ENCODE measurements around the gene NECTIN1.
"Not testable (repeated sequence)": the region's sequence is repeated elsewhere in the genome, so short reads cannot be mapped to it uniquely, and the experiment has no call there.

The NECTIN1 gene

DNA sequence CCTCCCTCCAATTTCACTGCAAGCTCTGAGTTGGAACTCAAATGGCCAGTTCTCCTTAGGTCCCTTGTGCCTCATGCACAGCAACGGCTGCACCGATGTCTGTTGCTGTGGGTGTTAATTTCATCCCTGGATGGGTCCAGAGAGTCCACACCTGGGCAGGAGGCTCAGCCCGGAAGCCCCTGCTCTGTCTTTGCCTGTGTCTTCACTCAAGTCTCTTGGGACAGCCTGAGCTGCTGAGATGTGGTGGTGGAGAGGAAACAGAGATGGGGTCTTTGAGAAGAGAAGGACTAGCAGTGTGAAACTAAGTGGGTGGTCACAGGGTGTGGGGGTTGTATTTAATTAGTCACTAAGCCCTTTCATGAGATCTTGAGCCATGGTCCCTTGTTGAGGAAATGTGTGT, 109.3 kb downstream of the NECTIN1 start:
- DNase-seq (ENCODE audit: low read depth in 3 of 3, low spot score in 1 of 3) = no peak

GRCh38 chr11:119618208-119618909, 110.6 kb downstream of the NECTIN1 start:
- DNase-seq (ENCODE audit: low read depth in 3 of 3, low spot score in 1 of 3) = no peak

- DNase-seq (ENCODE audit: low read depth in 3 of 3, low spot score in 1 of 3) = no peak
Measured at GRCh38 chr11:119617340-119617713, 111.7 kb downstream of the NECTIN1 start.

DNA sequence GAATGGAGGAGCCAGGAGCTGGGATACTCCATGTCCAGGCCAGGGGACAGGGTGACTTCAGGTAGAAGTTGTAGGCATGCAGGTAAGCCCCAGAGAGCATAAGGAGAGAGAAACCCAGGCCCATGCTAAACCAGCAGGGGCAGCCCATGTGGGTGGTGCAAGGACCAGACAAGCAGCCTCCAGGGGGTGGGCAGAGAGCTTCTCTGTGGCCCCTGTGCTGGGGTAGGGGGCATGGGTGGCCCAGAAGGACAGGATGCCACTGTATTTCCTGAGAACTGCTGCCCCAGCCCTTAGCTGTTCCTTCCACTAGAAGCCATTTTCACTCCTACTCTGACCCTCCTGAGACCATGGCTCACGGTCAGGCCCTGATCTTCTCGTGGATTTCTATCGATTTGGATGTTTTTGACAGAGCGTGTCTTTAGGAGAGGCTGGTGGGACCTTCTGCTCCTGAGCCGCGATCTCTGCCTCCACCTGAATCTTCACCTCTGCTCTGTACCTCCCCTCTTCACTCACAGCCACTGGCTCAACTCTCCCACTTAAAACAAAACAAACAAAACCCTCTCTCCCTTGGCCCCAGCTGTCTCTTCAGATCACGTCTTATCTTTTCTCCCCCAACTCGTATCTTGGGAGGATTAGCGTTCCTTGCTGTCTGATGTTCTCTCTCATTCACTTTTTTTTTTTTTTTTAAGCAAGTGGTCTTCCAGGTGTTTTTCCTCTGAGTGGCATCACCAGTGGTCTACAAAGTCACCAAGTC, 112.2 kb downstream of the NECTIN1 start:
- no peak for DNase-seq (ENCODE audit: low read depth in 3 of 3, low spot score in 1 of 3)

GRCh38 chr11:119615882-119616196, 113.2 kb downstream of the NECTIN1 start:
- no peak for DNase-seq (ENCODE audit: low read depth in 3 of 3, low spot score in 1 of 3)

DNA sequence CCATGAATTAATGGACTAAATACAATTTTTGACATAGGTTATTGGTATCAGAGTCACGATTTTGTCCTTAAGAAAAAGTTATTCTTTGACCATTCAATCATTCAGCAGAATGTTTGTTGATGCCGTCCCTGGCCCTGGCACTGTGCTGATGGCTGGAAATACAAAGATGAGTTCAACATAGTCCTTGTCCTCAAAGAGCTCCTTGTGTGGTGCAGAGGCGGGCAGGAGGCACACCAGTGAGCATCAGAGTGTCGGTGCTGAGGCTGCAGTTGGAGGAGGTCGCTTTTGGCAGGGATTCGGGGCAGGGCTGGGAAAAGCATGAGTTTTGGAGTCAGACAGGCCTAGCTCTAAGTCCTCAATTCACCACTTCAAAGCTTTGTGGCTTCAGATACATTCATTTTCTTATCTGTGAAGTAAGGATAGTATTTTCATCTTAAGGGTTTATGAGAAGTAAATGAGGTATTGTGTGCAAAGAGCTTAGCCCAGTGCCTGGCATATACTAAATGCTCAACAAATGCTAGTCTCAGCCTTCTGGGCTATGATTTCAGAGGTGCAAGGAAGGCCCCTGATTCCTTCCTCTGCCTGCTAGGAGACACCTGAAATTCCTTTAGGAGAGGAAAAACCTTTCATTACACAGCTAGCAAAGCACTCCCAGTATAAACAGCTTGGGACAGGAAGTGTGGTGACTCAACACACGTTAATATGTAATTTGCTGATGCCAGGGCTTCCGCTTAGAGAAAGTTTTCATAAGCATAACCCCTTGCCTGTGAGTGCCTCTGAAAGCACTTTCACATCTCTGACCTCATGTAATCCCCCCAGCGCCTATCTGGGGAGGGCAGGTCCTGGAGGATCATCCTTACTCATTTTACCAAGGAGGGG, 113.8 kb downstream of the NECTIN1 start:
- DNase-seq (ENCODE audit: low read depth in 3 of 3, low spot score in 1 of 3) = no peak

GRCh38 chr11:119614222-119615002, 114.6 kb downstream of the NECTIN1 start:
- DNase-seq (ENCODE audit: low read depth in 3 of 3, low spot score in 1 of 3) = no peak

DNA sequence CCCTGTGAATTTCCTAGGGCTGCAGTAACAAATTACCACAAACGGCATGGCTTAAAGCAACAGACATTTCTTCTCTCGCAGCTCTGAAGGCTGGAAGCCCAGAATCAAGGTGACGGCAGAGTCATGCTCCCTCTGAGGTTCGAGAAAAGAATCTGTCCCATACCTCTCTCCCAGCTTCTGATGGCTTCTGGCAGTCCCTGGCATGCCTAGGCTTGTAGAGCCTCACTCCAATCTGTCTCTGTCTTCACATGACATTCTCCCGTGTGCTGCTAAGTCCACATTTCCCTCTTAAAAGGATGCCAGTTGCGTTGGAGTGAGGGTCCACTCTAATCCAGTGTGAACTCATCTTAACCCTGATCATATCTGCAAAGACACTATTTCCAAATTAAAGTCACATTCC, 116.2 kb downstream of the NECTIN1 start:
- no peak for DNase-seq (ENCODE audit: low read depth in 3 of 3, low spot score in 1 of 3)

DNA sequence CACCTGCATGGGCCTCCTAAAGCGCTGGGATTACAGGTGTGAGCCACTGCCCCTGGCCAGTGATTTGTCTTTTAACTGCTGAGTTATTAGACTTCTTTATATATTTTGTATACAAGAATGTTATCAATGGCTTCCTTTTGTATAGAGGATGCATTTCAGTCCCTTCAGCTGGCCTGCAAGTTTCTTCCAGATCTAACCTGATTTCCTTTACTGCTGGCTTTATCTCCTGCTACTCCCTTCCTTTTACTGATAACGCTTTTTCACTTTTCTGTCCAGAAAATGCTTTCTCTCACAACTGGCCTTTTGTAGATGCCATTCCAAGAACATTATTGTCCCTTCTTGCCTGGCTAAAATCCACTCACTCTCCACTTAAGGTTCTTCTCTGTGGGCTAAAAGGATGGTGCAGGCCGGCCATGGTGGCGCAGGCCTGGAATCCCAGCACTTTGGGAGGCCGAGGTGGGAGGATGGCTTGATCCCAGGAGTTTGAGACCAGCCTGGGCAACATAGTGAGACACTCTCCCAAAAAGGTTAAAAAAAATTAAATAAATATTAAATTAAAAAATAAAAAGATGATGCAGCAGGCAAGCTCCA, 118.1 kb downstream of the NECTIN1 start:
- no peak for DNase-seq (ENCODE audit: low read depth in 3 of 3, low spot score in 1 of 3)

- no peak for DNase-seq (ENCODE audit: low read depth in 3 of 3, low spot score in 1 of 3)
Measured at GRCh38 chr11:119608781-119609180, 120.2 kb downstream of the NECTIN1 start.

GRCh38 chr11:119608201-119608600, 120.8 kb downstream of the NECTIN1 start:
- DNase-seq (ENCODE audit: low read depth in 3 of 3, low spot score in 1 of 3) = no peak

GRCh38 chr11:119607726-119608125, 121.3 kb downstream of the NECTIN1 start:
- no peak for DNase-seq (ENCODE audit: low read depth in 3 of 3, low spot score in 1 of 3)

DNA sequence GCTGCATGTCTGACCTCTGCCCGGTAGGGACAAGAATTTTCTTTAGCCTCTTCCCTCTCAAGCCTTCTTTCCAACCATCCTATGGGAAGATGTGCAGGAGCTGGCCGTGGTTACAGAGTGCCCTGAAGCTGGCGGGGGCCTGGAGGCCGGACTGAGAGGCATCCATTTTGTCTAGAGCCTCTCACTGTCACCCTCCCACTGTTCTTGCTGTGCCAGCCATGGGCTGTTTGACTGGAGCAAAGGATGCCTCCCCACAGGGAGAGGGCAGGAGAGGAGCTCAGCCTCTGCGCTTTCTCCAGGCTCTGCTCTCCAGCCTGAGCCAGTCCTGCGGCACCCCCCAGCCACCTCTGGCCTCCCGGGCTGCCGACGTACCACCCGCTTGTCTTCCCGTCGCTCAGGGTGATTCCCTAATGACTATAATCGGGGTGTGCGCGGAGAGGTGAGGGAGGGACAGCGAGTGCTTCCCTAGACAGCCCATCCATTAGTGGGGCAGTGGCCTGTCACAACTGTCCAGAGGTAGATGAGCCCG, 123.8 kb downstream of the NECTIN1 start:
- no peak for DNase-seq (ENCODE audit: low read depth in 3 of 3, low spot score in 1 of 3)

GRCh38 chr11:119602745-119603373, 126.1 kb downstream of the NECTIN1 start:
- DNase-seq (ENCODE audit: low read depth in 3 of 3, low spot score in 1 of 3) = no peak

GRCh38 chr11:119599864-119600541, 129.0 kb downstream of the NECTIN1 start:
- no peak for DNase-seq (ENCODE audit: low read depth in 3 of 3, low spot score in 1 of 3)

DNA sequence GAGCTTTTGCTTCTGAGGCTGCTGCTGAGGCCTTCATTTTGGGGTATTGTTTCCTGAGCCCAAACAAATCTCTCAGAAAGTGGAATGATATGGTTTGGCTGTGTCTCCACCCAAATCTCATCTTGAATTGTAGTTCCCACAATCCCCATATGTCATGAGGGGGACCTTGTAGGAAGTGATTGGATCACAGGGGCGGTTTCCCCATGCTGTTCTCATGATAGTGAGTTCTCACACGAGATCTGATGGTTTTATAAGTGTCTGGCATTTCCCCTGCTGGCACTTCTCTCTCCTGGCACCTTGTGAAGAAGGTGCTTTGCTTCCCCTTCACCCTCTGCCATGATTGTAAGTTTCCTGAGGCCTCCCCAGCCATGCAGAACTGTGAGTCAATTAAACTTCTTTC, 133.1 kb downstream of the NECTIN1 start:
- DNase-seq (ENCODE audit: low read depth in 3 of 3, low spot score in 1 of 3) = not testable (repeated sequence)

DNA sequence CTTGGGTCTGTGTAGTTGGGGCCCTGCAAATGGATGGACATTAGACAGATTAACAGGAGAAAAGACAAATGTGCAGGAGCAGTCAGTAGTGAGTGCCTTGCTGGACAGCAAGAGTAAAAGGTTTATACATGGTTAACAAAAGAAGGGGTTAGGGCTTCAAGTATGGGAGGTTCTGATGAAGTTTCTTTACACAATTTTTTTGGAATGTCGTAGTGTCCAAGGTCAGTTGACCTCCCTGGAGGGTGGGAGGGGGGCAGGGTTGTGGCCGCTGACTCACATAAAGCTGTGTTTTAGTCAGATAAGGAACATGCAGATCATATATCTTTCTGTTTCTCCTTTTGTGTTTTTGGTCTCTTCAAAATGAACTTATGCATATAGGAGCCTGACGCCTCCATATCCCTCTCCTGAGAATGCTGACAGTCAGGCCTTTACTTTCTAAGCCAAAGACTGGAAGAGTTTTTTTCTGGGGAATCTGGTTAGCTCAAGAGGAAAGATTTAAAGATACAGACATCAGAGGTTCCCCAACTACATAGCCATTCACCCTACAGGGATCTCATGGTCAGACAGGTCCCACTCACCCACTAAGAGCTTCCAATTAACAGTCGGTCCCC, 134.3 kb downstream of the NECTIN1 start:
- DNase-seq (ENCODE audit: low read depth in 3 of 3, low spot score in 1 of 3) = no peak

- no peak for DNase-seq (ENCODE audit: low read depth in 3 of 3, low spot score in 1 of 3)
Measured at GRCh38 chr11:119593346-119593745, 135.7 kb downstream of the NECTIN1 start.

- DNase-seq (ENCODE audit: low read depth in 3 of 3, low spot score in 1 of 3) = no peak
Measured at GRCh38 chr11:119592642-119593041, 136.4 kb downstream of the NECTIN1 start.

Measured in stimulated activated CD4-positive, alpha-beta T cell treated with anti-CD3 and anti-CD28 coated beads, TNF-alpha, amount 100 ng/mL, for 1 hour (primary cell).